VCaP (cell line): Measurements from ENCODE around the gene GNG14.
A peak's percentile ranks its signal among the peaks of the same experiment; 100 is the strongest.
"Not testable (repeated sequence)": the region's sequence is repeated elsewhere in the genome, so short reads cannot be mapped to it uniquely, and the experiment has no call there.

ENCODE experiments used
- H3K27ac ChIP-seq: fragments of 450-650 bp; 2 replicates; pipeline ENCODE4 v1.5.1; 2017
- TF ChIP-seq, protein P1 (sequence below): fragments of 450-650 bp; conservative IDR thresholded peaks from 2 replicates; pipeline ENCODE4 v1.5.1; 2017; ENCODE audit warnings: mild to moderate bottlenecking, moderate library complexity

The GNG14 gene

DNA sequence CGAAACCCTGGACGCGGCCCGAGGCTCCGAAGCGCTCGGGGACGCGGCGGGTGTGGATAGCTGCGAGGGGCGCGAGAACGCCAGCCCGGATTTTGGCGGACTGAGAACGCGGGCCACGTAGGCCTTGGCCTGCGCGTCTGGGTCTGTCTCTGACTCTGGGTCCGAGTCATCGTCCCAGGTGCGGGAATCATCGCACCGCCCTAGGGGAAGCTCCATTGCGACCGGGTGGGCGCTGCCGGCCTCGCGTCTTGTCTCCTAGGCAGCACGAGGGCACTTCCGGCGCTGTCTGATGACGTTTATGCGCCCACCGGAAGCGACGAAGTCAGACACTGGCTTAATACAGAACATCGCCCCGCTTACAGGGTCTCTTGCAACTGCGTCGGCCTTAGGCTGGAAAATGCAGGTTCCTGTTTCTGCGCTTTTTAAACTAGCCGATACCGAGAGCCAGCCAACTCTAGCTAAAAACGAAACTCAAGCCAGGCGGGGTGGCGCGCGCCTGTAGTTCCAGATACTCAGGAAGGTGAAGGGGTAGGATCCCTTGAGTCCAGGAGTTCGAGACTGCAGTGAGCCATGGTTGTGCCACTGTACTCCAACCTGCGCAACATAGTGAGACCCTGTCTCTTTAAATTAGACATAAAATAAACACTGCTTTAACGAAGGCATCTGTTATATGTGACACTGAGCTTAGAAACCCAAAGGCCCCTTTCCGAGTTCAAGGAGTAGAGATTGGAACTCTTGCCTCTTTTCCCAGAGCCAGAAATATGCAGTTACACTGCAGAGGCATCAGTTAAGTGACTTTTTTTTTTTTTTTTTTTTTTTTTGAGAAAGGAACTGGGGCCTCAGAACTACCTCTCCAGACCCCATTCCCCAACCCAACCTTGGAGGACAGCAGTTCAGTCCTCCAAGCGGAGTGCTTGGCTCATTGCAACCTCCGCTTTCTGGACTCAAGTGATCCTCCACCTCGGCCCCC is 8.9 kb downstream of the GNG14 start, which contains the start of gene FBXW9:
FBXW9 (minus strand) TSS at position 266 of the 970 bp plus-strand sequence; CDS start at position 216, 50 bp downstream.
- TF ChIP-seq, protein P1, sequence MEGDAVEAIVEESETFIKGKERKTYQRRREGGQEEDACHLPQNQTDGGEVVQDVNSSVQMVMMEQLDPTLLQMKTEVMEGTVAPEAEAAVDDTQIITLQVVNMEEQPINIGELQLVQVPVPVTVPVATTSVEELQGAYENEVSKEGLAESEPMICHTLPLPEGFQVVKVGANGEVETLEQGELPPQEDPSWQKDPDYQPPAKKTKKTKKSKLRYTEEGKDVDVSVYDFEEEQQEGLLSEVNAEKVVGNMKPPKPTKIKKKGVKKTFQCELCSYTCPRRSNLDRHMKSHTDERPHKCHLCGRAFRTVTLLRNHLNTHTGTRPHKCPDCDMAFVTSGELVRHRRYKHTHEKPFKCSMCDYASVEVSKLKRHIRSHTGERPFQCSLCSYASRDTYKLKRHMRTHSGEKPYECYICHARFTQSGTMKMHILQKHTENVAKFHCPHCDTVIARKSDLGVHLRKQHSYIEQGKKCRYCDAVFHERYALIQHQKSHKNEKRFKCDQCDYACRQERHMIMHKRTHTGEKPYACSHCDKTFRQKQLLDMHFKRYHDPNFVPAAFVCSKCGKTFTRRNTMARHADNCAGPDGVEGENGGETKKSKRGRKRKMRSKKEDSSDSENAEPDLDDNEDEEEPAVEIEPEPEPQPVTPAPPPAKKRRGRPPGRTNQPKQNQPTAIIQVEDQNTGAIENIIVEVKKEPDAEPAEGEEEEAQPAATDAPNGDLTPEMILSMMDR: no peak
- H3K27ac ChIP-seq: peak within 1 kb of the TSS; percentile 77

DNA sequence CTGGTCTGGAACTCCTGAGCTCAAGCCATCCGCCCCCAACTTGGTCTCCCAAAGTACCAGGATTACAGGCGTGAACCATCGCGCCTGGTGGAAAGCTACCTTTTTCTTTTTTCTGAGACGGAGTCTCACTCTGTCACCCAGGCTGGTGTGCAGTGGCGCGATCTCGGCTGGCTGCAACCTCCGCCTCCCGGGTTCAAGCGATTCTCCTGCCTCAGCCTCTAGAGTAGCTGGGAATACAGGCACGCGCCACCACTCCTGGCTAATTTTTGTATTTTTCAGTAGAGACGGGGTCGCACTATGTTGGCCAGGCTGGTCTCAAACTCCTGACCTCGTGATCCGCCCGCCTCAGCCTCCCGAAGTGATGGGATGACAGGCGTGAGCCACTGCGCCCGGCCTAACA is 9.6 kb downstream of the GNG14 start:
- H3K27ac ChIP-seq: not testable (repeated sequence)

DNA sequence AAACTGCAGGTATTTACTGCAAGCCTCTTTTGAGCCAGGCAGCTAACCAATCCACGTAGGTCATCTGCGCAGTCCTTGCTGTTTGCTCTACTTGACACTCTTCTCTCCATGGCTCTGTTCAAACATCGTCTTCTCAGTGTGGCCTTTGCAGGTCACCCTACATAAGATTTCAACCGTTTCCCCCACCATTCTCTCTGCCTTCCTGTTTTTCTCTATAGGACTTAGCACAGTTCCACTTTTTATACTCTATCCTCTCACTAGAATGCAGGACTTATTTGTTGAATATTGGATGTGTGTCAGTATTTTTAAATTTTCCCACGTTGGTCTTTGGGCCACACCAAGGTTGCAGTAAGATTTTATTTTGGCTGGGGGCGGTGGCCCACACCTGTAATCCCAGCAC is 10.3 kb downstream of the GNG14 start:
- no peak overlapping the region for H3K27ac ChIP-seq
- TF ChIP-seq, protein P1: no peak

DNA sequence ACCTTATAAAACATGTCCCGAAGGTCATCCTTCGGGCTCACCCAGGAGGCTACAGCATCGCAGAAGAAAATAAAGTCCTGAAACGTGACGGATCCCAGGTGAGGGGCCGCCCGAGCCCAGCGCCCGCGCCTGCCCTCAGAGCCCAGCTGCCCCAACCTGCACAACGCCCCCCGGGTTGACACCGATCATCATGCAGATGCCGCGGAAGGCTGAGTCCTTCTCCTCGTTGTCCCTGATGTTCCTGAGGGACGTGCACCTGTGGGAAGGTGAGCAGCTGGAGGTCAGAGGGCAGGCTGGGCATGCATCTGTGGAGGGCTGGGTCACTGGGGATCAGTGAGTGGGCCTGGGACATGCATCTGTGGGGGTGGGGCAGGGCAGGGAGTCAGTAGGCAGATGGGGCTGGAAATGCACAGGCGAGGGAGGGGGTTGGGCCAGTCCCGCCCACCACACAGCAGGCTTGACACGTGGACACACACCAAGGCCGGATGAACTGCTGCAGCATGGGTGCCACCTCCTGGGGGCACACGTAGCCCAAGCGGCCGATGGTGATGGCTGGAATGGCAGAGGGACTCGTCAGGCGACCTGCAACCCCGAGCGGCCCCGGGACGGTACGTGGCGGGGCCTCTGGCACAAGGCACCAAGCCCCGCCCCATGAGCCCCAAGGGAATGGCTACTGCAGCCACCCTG is 13.9 kb downstream of the GNG14 start:
- TF ChIP-seq, protein P1: no peak
- H3K27ac ChIP-seq: no peak overlapping the region

DNA sequence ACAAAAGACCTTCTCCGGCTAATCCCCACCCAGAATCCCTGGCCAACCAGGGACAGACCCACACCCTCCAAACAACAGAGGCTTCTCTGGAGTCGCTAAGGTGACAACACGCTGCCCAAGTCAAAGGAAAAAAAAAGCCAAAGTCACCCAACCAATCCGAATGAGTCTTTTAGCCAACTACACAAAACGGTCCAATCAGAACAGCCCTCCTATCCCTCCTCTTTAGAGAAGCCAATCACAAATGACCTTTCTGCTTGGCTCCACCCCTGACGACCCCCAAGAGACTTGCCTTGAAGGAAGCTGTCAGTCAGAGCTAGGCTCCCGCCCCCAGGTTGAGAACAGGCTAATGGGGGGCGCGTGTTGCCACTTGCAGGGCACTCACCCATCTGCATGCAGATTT is 15.2 kb downstream of the GNG14 start:
- H3K27ac ChIP-seq: no peak overlapping the region
- TF ChIP-seq, protein P1: no peak

DNA sequence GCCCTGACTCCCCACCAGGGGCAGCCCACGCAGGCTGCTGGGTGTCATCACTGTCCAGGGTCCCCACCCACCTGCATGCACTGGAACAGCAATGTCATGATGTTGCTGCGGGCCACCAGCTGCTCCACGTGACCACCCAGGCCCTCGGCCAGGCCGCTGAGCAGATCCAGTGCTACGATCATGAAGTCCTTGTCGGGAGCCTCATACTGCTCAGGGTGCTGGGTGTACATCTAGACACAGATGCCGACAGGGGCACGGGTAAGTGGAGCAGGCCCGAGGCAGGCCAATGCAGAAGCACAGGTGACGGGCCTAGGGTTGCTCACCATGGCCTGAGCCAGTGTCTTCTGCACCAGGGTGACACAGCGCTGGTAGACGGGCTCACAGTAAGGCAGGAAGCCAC is 17.4 kb downstream of the GNG14 start:
- TF ChIP-seq, protein P1: no peak

DNA sequence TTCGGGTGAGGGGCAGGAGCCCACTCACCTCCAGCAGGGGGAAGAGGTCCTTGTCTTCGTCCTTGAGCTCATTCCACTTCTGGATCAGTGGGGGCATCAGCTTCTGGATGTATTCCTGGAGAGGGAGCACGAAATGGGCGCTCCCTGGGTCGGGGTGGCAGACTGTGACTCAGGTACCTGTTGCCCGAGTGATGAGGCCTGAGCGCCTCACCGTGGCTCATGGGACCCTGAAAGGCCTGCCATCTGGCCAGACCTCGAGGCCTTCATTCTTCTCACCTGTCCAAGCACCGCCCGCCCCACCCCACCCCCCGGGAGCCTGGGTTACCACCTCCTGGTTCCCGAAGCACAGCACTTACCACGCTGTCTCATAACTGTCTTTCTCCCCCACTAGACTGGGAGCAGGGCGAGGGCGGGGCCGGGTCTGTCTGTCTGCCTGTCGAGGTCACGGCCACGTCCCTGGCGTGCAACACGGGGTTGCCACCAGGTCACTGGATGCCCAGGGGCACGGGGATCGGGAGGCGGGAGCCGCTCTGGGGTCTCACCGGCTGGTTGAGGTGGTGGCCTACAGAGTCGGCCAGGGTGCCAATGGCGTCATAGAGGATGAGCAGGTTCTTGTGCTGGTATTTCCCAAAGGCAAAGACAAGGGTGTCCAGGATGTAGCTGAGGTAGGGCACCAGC is 18.0 kb downstream of the GNG14 start:
- no peak overlapping the region for H3K27ac ChIP-seq
- TF ChIP-seq, protein P1: no peak

More for the DNA sequence above, 17.4 kb downstream of the GNG14 start:
- H3K27ac ChIP-seq: no peak overlapping the region
